ENCODE data around the gene SHQ1. TPM values are rescaled to one million over a fixed set of nuclear protein-coding genes. Genes with fewer than 3 reads are reported as not detected.

The SHQ1 gene
- total and polyA plus RNA-seq, 9 of the 15 experiments (the other 6 are each of a cell fraction or from before 2014, with no cell fraction given), result 9.2 to 25.0 (median 14.1) TPM

GRCh38 chr3:72839057-72839456, 9.2 kb downstream of the SHQ1 start (continued):
- no peak for TF ChIP-seq EZH2 (IDR thresholded peaks at IDR 0.05; ENCODE audit: borderline replicate concordance, low read depth, low read length)
- no peak for TF ChIP-seq ZNF146 (CRISPR knock-in tag; IDR thresholded peaks at IDR 0.05; ENCODE audit: unreplicated experiment)
- no peak for TF ChIP-seq HDAC6 (IDR thresholded peaks at IDR 0.05; ENCODE audit: low read depth, low read length)
- TF ChIP-seq ZNF277 (CRISPR knock-in tag; IDR thresholded peaks at IDR 0.05; ENCODE audit: borderline replicate concordance), result no peak
- TF ChIP-seq ETV6 (IDR thresholded peaks at IDR 0.05; ENCODE audit: borderline replicate concordance in 1 of 2, low read depth in 2 of 2, low read length in 1 of 2), result no peak
- no peak for TF ChIP-seq ETV6 (CRISPR knock-in tag; IDR thresholded peaks at IDR 0.05; ENCODE audit: borderline replicate concordance)
- TF ChIP-seq STAG1 (CRISPR knock-in tag; IDR thresholded peaks at IDR 0.05; ENCODE audit: borderline replicate concordance), result no peak
- no peak for TF ChIP-seq ZNF778 (CRISPR knock-in tag; IDR thresholded peaks at IDR 0.05)
- no peak for TF ChIP-seq NR1H2 (CRISPR knock-in tag; IDR thresholded peaks at IDR 0.05)
- no peak for TF ChIP-seq WHSC1 (IDR thresholded peaks at IDR 0.05; ENCODE audit: low read length)
- TF ChIP-seq CEBPG (CRISPR knock-in tag; IDR thresholded peaks at IDR 0.05), result no peak
- TF ChIP-seq CEBPG (tag; conservative IDR thresholded peaks at IDR 0.05 in 1 of 2, IDR thresholded peaks at IDR 0.05 in 1 of 2), result 0 out of 4 replicates have a peak, but pooled peaks of 1 of the 2 experiments have one; percentile 45
- TF ChIP-seq CCNT2 (IDR thresholded peaks at IDR 0.05; ENCODE audit: borderline replicate concordance, extremely low read depth, insufficient read length, low read depth, low read length), result no peak
- TF ChIP-seq ZNF707 (CRISPR knock-in tag; conservative IDR thresholded peaks at IDR 0.05), result no peak
- TF ChIP-seq, protein P1, sequence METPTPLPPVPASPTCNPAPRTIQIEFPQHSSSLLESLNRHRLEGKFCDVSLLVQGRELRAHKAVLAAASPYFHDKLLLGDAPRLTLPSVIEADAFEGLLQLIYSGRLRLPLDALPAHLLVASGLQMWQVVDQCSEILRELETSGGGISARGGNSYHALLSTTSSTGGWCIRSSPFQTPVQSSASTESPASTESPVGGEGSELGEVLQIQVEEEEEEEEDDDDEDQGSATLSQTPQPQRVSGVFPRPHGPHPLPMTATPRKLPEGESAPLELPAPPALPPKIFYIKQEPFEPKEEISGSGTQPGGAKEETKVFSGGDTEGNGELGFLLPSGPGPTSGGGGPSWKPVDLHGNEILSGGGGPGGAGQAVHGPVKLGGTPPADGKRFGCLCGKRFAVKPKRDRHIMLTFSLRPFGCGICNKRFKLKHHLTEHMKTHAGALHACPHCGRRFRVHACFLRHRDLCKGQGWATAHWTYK (CRISPR knock-in tag; IDR thresholded peaks at IDR 0.05), result no peak
